Fibroblast of villous mesenchyme (primary cell): Measurements from ENCODE around the gene LCA5L. TPM values are rescaled to one million over a fixed set of nuclear protein-coding genes. Genes with fewer than 3 reads are reported as not detected.
"Not testable (repeated sequence)": the region's sequence is repeated elsewhere in the genome, so short reads cannot be mapped to it uniquely, and the experiment has no call there.

Source experiments
- DNase-seq: peaks from one replicate; pipeline ENCODE4 v3.0.0-alpha.2; 2010; ENCODE audit warnings: low read depth
- H3K4me3 ChIP-seq: 2 replicates; pipeline ENCODE4 v1.5.1; 2011; ENCODE audit warnings: low read depth, mild to moderate bottlenecking, low read length
- total RNA-seq: library from RNA; depleted of rRNA; stranded (reverse); fragments of >200 nt; gene quantifications from 2 replicates; pipeline ENCODE4 v1.2.3, GENCODE V29; 2012
- TF ChIP-seq, protein P1 (sequence below): IDR thresholded peaks from 2 replicates; pipeline ENCODE4 v1.5.1; 2012; ENCODE audit warnings: low read depth, mild to moderate bottlenecking, low read length; ENCODE audit not compliant: insufficient read depth

LCA5L gene
- total RNA-seq, 1 donor = 0.86 TPM

DNA sequence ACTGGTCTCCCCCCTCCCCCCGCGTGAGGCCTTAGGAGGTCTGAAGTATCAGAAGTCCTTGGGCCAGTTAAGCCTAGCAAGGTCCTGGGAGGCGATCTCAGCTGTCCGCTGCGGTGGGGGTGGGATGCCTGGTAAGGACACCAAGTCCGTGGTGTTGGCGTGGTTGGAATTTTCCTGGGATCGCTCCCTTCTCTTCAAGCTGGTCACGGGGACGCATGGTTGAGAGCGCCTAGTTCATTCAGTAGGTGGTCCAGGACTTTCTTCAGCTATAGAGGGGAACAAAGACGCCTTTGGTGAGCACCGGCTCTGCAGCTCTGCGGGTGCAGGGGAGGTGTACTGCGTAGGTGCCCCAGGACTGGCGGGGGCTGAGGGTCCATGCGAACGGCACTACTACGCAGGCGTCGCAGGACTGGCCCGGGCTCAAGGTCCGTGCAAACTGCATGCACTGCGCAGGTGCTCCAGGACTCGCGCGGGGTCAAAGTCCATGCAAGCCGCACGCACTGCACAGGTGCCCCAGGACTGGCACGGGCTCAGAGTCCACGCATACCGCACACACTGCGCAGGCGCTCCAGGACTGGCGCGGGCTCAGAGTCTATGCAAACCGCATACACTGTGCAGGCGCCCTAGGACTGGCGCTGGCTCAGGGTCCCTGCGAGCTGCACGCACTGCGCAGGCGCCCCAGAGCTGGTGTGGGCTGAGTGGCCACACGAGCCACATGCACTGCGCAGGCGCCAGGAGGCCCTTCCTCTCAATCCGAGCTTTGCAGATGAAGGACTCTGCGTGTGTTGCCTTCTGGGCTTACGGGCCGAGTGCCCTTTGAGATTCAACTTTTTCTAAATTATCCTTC lies 60.1 kb downstream of the LCA5L start:
- TF ChIP-seq, protein P1, sequence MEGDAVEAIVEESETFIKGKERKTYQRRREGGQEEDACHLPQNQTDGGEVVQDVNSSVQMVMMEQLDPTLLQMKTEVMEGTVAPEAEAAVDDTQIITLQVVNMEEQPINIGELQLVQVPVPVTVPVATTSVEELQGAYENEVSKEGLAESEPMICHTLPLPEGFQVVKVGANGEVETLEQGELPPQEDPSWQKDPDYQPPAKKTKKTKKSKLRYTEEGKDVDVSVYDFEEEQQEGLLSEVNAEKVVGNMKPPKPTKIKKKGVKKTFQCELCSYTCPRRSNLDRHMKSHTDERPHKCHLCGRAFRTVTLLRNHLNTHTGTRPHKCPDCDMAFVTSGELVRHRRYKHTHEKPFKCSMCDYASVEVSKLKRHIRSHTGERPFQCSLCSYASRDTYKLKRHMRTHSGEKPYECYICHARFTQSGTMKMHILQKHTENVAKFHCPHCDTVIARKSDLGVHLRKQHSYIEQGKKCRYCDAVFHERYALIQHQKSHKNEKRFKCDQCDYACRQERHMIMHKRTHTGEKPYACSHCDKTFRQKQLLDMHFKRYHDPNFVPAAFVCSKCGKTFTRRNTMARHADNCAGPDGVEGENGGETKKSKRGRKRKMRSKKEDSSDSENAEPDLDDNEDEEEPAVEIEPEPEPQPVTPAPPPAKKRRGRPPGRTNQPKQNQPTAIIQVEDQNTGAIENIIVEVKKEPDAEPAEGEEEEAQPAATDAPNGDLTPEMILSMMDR = no peak
- H3K4me3 ChIP-seq = peak overlapping the region; percentile 52
- peak; percentile 85 for DNase-seq

DNA sequence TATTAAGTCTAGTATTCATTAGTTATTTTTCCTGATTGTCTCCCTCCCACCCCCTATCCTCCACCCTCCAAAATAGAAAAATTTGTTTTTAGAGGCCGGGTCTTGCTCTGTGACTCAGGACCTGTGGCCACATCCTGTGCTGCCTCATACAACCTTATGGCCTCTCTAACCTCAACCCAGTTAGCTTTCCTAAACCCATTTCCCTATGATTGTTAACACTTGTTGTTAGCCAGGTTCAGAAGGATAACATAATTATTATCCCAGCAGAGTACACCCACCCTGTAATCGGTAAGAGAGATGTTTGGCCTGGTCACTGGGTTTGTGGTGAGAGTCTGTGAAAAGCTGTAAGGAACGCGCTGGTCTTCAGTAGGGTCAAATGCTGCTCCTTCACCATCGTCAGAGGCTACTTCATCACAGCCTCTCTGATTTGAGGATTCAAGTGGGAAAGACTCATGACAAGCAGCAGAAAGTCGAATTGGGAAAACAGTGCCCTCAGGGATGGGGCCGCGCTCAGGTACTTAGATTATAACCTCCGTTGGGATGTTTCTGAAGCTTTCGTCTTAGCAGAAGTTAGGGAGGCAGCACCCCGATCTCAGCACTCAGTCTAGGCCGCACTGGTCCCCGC lies 60.8 kb downstream of the LCA5L start:
- DNase-seq = no peak
- H3K4me3 ChIP-seq = no peak overlapping the region
- TF ChIP-seq, protein P1 = no peak

DNA sequence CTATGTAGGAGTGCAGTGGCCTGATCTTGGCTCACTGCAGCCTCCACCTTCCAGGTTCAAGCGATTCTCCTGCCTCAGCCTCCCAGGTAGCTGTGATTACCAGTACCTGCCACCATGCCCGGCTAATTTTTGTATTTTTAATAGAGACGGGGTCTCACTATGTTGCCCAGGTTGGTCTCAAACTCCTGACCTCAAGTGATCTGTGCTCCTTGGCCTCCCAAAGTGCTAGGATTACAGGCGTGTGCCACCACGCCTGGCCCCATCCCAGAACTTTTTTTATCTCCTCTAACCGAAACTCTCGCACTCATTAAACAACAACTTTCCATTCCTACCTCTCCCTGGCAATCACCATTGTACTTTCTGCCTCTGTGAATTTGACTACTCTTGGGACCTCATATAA lies 63.5 kb downstream of the LCA5L start:
- not testable (repeated sequence) for H3K4me3 ChIP-seq, DNase-seq

DNA sequence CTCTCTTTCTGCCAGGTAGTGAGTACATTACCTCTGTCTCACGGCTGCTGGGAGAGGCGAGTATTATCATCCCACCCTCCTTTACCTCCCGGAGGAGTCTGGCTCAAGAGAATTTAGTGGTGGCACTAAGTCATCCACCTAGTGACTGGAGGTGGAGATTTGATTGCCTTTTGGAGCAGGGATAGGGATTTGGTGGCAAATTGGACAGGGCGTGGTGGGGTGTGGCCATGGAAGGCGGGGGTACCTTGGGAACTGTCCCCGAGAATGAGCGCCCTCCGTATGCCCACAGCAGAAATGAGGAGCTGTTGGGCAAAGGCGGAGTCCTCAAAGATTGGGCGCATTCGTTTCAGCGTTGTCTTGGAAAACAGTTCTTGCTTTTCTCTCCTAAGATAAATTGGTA lies 64.6 kb downstream of the LCA5L start:
- no peak for DNase-seq
- peak overlapping the region; percentile 95 for H3K4me3 ChIP-seq
- TF ChIP-seq, protein P1 = no peak

DNA sequence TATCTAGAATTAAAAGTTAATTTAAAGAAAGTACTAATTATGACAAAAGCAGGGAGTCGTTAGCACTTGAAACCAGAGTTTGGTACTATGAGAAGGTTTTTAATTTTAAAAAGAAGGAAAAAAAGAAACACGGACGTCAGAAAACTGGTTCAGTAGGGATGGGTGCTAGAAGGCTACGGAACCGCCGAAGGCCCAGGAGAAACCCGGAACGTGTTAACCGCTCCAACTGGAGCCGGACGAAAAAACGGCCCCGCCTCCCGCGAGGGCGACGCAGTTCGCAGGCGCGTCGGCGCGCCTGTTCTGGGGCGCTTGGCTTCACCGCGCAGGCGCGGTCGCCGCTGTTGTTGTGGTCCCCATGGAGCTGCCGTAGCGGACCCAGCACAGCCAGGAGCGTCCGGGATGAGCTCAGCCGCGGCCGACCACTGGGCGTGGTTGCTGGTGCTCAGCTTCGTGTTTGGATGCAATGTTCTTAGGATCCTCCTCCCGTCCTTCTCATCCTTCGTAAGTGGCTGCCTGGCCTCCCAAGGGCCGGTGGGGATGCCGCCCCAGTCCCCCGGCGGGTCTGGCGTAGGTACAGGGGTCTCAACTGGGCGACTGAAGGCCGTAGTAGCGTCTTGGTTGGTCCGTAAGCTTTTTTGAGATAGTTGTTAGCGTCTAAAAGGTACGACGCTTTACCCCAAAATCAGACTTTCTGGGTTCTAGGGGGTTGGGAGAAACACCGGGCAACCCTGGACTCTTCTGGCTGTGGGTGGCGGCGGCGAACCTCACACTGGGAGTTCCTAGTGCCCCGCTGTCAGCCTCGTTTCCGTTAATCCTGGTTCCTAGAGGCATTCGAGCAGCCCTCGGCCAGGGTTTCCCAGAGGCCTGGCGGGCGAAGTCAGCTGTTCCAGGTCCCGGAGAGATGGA lies 65.3 kb downstream of the LCA5L start:
- DNase-seq = peak; percentile 96
- TF ChIP-seq, protein P1 = no peak
- peak overlapping the region; percentile 95 for H3K4me3 ChIP-seq

DNA sequence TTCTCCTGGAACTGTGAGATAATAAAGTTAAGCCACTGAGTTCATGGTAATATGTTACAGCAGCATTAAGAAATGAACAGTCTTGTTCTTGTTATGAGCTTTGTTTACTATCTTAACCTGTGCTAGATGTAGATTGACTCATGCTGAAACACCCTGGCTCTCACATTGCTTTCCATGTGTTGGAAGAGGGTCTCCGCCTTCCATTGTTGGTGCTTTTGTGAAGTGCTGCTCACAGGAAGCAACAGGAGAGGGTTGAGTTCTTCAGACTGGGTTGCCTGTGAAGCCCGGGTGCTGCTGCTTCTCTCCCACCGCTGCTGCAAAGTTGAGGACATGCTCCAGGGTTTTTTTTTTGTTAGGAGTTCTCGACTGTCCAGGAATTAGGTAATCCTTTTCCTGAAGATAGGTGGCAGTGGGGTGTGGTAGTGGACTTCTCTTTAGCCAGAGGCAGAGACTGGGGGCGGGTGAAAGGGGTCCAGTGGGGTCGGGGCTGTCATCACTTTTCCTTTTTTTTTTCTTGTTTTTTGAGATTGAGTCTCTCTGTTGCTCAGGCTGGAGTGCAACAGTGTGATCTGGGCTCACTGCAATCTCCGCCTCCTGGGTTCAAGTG lies 68.0 kb downstream of the LCA5L start:
- TF ChIP-seq, protein P1 = no peak
- DNase-seq = no peak
- H3K4me3 ChIP-seq = no peak overlapping the region
